DMS53 treated with DMSO at 0.1 percent for 48 hours (cell line): Measurements from ENCODE around the gene GFY.
A peak's percentile ranks its signal among the peaks of the same experiment; 100 is the strongest.

Experiments used
- DNase-seq: peaks from one replicate; lab custom pipeline; 2025; ENCODE audit not compliant: unreplicated experiment; lab: John Stamatoyannopoulos, UW

Gene GFY

GRCh38 chr19:49428547-49429451, 3.6 kb downstream of the GFY start:
- DNase-seq = no peak

GRCh38 chr19:49430172-49430677, 5.0 kb downstream of the GFY start:
- DNase-seq = no peak

GRCh38 chr19:49430678-49431329, 5.6 kb downstream of the GFY start:
- DNase-seq = no peak

- DNase-seq = no peak
These were observed 6.2 kb downstream of the GFY start for GRCh38 chr19:49431330-49431749.

- no peak for DNase-seq
These were observed 7.2 kb downstream of the GFY start for GRCh38 chr19:49432141-49433073.

GRCh38 chr19:49433240-49433901, 8.2 kb downstream of the GFY start:
- DNase-seq = no peak

GRCh38 chr19:49434907-49435583, 9.9 kb downstream of the GFY start:
- DNase-seq = no peak

GRCh38 chr19:49435670-49436069, 10.5 kb downstream of the GFY start:
- DNase-seq = no peak

GRCh38 chr19:49436381-49437017, 11.3 kb downstream of the GFY start:
- DNase-seq = no peak

GRCh38 chr19:49437231-49437630, 12.0 kb downstream of the GFY start:
- DNase-seq = no peak

- DNase-seq = no peak
These were observed 13.1 kb downstream of the GFY start for GRCh38 chr19:49438261-49438660.

- DNase-seq = no peak
These were observed 14.6 kb downstream of the GFY start for GRCh38 chr19:49439836-49440235.

GRCh38 chr19:49440439-49441209, 15.4 kb downstream of the GFY start:
- DNase-seq = no peak

GRCh38 chr19:49441210-49441959, 16.2 kb downstream of the GFY start, which contains the start of gene SLC17A7:
Gene SLC17A7 (minus strand): TSS chr19:49441527. CDS start chr19:49441379, 148 bp downstream.
- DNase-seq = no peak

GRCh38 chr19:49441960-49442350, 16.8 kb downstream of the GFY start:
- no peak for DNase-seq

GRCh38 chr19:49442354-49442753, 17.2 kb downstream of the GFY start:
- DNase-seq = peak; percentile 23

GRCh38 chr19:49442771-49443365, 17.7 kb downstream of the GFY start:
- peak; percentile 51 for DNase-seq
